ENCODE measurements around the gene LAMA2.

DNA sequence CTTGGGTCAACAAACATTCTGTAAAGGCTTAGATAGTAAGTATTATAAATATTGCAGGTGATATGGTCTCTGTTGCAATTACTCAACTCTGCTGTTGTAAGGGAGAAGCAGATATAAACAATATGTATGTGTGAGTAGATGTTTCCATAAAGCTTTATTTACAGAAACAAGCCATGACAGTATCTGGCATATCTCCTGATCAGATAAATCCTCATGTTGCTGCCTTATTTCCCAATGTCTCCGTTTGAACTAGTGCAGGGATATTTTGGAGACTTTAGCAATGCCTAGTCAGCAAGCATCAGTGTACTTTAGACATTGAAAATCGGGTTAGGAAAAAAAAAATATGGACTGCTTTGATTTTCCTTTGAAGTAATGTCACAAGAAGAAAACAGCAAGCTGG lies 96.1 kb downstream of the LAMA2 start:
- TF ChIP-seq, protein P1, sequence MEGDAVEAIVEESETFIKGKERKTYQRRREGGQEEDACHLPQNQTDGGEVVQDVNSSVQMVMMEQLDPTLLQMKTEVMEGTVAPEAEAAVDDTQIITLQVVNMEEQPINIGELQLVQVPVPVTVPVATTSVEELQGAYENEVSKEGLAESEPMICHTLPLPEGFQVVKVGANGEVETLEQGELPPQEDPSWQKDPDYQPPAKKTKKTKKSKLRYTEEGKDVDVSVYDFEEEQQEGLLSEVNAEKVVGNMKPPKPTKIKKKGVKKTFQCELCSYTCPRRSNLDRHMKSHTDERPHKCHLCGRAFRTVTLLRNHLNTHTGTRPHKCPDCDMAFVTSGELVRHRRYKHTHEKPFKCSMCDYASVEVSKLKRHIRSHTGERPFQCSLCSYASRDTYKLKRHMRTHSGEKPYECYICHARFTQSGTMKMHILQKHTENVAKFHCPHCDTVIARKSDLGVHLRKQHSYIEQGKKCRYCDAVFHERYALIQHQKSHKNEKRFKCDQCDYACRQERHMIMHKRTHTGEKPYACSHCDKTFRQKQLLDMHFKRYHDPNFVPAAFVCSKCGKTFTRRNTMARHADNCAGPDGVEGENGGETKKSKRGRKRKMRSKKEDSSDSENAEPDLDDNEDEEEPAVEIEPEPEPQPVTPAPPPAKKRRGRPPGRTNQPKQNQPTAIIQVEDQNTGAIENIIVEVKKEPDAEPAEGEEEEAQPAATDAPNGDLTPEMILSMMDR (IDR thresholded peaks at IDR 0.05), result no peak
- no peak for TF ChIP-seq POLR2A (IDR thresholded peaks at IDR 0.05)

Measured in breast epithelium (tissue), 3 donors.